HEK293 (cell line): ENCODE measurements around the gene DPP9.

Experiments used
- CTCF ChIP-seq: fragments of 450-650 bp; formaldehyde crosslinking; IDR thresholded peaks from 2 replicates; pipeline ENCODE4 v1.5.1; 2016; ENCODE audit warnings: missing biosample characterization, missing genetic modification characterization
- KLF1 ChIP-seq: fragments of 450-650 bp; formaldehyde crosslinking; IDR thresholded peaks from 2 replicates; pipeline ENCODE4 v1.5.1; 2016; ENCODE audit warnings: missing biosample characterization, missing genetic modification characterization

DNA sequence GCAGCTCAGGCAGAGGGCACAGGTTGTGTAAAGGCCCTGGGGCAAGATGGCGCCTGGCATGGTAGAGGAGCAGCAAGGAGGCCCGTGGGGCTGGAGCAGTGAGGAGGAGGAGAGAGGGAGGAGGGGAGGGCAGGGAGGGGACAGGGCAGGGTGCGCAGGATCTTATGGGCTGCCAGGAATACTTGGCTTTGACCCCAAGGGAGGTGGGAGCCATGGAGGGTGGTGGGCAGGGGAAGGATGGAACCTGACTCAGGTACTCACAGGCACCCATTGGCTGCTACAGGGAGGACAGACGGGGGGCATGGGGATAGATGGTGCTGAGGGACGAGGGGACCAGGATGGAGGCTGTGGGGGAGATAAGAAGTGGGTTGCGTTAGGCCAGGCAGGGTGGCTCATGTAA is 81.0 kb downstream of the DPP9 start:
- TF ChIP-seq CTCF = no peak
- no peak for TF ChIP-seq KLF1 (tag by site-specific recombination)
